Ishikawa (cell line): ENCODE results near the gene ZNF181.

Experiments
- EGR1 ChIP-seq: IDR thresholded peaks from 2 replicates; pipeline ENCODE4 v1.6.1; 2012
- EP300 ChIP-seq: IDR thresholded peaks from 2 replicates; pipeline ENCODE4 v1.6.1; 2012; ENCODE audit warnings: borderline replicate concordance
- FOXM1 ChIP-seq: IDR thresholded peaks from 2 replicates; pipeline ENCODE4 v1.6.1; 2012; ENCODE audit warnings: low read depth, borderline replicate concordance
- NFIC ChIP-seq: IDR thresholded peaks from 2 replicates; pipeline ENCODE4 v1.6.1; 2012
- RAD21 ChIP-seq: IDR thresholded peaks from 2 replicates; pipeline ENCODE4 v1.6.1; 2012; ENCODE audit warnings: low read depth
- TAF1 ChIP-seq: IDR thresholded peaks from 2 replicates; pipeline ENCODE4 v1.6.1; 2012; ENCODE audit warnings: low read depth, mild to moderate bottlenecking
- TCF12 ChIP-seq: IDR thresholded peaks from 2 replicates; pipeline ENCODE4 v1.6.1; 2012; ENCODE audit warnings: low read depth
- TEAD4 ChIP-seq: IDR thresholded peaks from 2 replicates; pipeline ENCODE4 v1.6.1; 2012
- USF1 ChIP-seq: IDR thresholded peaks from 2 replicates; pipeline ENCODE4 v1.6.1; 2012
- YY1 ChIP-seq: IDR thresholded peaks from 2 replicates; pipeline ENCODE4 v1.6.1; 2012; ENCODE audit warnings: low read depth
- TF ChIP-seq, protein P1 (sequence below): IDR thresholded peaks from 2 replicates; pipeline ENCODE4 v1.6.1; 2012
- TF ChIP-seq, protein P2 (sequence below): IDR thresholded peaks from 2 replicates; pipeline ENCODE4 v1.6.1; 2012; ENCODE audit warnings: low read depth, mild to moderate bottlenecking

DNA sequence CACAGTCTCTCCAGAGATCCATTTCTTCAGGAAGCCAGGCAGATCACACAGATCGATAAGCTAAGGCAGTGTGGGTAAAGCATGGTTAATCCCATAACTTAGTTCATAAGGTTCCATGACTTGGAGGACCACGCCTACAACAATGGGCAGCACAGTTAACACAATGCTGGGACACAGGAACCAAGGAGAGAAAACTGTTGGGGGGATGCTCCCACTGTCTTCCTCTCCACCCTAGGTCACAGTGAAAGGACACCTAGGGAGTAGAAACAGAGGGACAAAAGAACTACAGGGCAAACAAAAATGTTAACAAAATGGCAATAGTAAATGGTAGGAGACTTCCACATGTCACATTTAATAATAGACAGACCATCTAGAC, 20.8 kb upstream of the ZNF181 start:
- TF ChIP-seq FOXM1 (no peak), EP300 (no peak), RAD21 (no peak), YY1 (no peak), EGR1 (no peak), TEAD4 (no peak), USF1 (no peak), NFIC (no peak), TCF12 (no peak), TAF1 (no peak)
- TF ChIP-seq, protein P1, sequence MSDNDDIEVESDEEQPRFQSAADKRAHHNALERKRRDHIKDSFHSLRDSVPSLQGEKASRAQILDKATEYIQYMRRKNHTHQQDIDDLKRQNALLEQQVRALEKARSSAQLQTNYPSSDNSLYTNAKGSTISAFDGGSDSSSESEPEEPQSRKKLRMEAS = no peak
- TF ChIP-seq, protein P2, sequence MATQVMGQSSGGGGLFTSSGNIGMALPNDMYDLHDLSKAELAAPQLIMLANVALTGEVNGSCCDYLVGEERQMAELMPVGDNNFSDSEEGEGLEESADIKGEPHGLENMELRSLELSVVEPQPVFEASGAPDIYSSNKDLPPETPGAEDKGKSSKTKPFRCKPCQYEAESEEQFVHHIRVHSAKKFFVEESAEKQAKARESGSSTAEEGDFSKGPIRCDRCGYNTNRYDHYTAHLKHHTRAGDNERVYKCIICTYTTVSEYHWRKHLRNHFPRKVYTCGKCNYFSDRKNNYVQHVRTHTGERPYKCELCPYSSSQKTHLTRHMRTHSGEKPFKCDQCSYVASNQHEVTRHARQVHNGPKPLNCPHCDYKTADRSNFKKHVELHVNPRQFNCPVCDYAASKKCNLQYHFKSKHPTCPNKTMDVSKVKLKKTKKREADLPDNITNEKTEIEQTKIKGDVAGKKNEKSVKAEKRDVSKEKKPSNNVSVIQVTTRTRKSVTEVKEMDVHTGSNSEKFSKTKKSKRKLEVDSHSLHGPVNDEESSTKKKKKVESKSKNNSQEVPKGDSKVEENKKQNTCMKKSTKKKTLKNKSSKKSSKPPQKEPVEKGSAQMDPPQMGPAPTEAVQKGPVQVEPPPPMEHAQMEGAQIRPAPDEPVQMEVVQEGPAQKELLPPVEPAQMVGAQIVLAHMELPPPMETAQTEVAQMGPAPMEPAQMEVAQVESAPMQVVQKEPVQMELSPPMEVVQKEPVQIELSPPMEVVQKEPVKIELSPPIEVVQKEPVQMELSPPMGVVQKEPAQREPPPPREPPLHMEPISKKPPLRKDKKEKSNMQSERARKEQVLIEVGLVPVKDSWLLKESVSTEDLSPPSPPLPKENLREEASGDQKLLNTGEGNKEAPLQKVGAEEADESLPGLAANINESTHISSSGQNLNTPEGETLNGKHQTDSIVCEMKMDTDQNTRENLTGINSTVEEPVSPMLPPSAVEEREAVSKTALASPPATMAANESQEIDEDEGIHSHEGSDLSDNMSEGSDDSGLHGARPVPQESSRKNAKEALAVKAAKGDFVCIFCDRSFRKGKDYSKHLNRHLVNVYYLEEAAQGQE = no peak
